COLO668 (cell line): ENCODE results near the gene CYSLTR2.
"Not testable (repeated sequence)": the region's sequence is repeated elsewhere in the genome, so short reads cannot be mapped to it uniquely, and the experiment has no call there.

ENCODE experiments used
- DNase-seq: peaks from one replicate; lab custom pipeline; 2025; ENCODE audit not compliant: unreplicated experiment; lab: John Stamatoyannopoulos, UW

CYSLTR2 gene

DNA sequence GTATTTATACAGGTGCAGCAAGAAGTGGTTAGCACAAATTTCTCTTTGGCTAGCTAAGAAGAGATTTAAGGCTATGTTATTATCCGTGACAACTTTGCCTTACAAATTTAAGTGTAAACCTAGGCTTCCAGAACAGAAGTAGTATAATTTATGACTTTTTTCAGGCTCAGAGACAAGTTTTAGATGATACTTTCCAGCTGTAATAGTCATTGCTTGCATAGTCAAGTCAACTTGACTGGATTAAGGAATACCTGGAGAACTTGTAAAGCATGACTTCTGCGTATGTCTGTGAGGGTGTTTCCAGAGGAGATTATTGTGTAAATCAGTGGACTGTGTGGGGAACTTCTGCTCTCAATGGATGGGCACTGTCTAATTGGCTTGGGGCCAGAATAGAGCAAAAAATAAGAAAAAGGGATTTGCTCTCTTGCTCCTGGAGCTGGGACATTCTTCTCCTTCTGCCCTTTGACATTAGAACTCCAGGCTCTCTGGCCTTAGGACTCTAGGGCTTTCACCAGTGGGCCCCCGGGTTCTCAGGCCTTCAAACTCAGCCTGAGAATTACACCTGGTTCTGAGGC is 33.0 kb downstream of the CYSLTR2 start:
- DNase-seq = no peak

- no peak for DNase-seq
Observed at GRCh38 chr13:48687249-48687648, 33.5 kb downstream of the CYSLTR2 start.

DNA sequence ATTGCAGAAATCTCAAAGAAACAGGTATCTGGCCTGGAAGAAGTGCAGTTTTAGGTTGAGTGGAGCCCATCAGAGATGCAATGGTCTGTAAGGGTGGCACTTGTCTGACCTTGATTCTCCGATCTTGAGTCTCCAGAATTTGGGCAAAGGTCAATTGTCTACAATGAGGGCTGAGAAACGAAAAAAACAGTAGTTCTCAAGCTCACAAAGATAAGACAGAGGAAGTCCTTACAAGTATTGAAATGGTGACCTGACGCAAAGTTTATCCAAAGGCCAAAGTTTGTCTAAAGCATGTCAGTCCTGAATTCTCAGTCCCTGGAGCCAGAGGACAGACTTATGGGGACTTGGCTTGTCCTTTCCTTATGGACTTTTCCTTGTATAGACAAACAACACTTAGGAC is 40.3 kb downstream of the CYSLTR2 start:
- no peak for DNase-seq

DNA sequence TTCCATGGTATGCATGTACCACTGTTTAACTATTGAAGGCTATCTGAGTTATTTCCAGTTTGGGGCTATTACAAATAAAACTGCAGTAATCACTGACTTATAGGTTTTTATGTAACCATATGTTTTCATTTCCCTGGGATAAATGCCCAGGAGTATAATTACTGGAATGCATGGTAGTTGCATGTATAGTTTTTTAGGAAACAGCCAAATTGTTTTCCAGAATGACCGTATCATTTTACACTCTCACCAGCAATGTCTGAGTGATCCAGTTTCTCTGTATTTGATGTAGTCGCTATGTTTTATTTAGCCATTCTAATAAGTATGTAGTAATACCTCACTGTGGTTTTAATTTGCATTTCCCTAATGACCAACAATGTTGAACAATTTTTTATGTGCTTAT is 42.0 kb downstream of the CYSLTR2 start:
- no peak for DNase-seq

DNA sequence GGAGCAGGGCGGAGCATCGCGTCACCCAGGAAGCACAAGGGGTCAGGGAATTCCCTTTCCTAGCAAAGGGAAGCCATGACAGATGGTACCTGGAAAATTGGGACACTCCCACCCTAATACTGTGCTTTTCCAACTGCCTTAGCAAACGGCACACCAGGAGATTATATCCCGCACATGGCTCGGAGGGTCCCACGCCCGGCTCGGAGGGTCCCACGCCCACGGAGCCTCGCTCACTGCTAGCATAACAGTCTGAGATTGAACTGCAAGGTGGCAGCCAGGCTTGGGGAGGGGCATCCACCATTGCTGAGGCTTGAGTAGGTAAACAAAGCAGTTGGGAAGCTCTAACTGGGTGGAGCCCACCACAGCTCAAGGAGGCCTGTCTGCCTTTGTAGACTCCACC is 42.9 kb downstream of the CYSLTR2 start:
- DNase-seq = not testable (repeated sequence)

DNA sequence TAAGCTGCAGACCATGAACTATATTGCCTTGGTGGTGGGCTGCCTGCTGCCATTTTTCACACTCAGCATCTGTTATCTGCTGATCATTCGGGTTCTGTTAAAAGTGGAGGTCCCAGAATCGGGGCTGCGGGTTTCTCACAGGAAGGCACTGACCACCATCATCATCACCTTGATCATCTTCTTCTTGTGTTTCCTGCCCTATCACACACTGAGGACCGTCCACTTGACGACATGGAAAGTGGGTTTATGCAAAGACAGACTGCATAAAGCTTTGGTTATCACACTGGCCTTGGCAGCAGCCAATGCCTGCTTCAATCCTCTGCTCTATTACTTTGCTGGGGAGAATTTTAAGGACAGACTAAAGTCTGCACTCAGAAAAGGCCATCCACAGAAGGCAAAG is 53.7 kb downstream of the CYSLTR2 start:
- DNase-seq = no peak

DNA sequence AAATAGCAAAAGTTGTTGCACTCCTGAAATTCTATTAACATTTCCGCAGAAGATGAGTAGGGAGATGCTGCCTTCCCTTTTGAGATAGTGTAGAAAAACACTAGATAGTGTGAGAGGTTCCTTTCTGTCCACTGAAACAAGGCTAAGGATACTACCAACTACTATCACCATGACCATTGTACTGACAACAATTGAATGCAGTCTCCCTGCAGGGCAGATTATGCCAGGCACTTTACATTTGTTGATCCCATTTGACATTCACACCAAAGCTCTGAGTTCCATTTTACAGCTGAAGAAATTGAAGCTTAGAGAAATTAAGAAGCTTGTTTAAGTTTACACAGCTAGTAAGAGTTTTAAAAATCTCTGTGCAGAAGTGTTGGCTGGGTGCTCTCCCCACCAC is 55.0 kb downstream of the CYSLTR2 start:
- DNase-seq = no peak

DNA sequence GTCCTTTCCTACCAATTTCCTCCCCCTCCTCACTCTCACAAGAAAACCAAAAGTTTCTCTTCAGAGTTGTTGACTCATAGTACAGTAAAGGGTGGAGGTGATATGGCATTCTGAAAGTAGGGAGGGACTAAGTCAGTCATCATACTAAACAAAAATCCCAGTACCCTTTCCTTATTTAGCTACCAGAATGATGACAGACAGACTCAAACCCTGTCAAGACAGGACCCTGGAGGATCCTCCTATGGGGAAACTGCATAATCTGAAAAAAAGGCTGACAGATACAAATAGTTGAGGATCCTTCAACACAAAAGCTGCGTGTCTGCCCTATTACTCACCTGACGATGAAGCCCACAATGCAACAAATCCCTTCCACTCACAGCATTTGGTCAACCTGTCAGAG is 55.5 kb downstream of the CYSLTR2 start:
- DNase-seq = no peak

- DNase-seq = no peak
Observed at GRCh38 chr13:48710160-48710559, 56.4 kb downstream of the CYSLTR2 start.

DNA sequence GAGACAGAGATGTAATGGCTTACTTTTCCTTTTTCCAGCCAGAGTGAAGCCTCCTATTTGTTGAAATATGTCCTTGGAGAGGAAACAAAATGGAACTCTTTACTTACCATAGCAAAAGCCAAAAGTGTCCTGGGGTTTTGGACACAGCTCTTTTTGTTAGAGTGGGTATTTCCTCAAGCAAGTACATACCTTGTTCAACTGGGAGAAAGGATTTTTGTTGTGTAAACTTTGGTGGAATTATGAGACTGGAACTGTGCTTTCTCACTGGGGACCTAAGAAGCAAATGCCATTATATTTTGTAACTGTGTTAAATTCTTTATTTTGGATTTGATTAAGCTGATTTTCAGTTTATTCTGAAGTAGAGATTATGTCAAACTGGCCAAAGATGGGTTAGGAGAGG is 58.4 kb downstream of the CYSLTR2 start:
- no peak for DNase-seq

DNA sequence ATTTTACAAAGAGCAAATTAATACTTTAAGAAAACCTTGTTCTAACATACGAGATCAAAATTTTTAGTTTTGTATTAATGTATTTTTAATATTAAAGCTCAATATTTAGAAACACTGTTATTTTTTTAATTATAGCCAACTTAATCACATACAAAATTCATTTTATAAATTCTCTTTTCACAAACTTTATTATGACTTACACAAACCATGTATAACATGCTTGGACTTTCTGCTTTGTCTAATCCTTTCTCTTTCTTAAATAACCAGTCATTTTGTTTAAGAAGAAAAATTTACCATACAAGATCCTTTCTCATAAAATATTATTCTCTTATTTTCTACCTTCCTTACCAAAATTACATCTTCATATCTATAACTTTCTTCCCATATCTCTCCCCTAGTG is 62.2 kb downstream of the CYSLTR2 start:
- DNase-seq = no peak

GRCh38 chr13:48720621-48721020 is 66.9 kb downstream of the CYSLTR2 start:
- no peak for DNase-seq

DNA sequence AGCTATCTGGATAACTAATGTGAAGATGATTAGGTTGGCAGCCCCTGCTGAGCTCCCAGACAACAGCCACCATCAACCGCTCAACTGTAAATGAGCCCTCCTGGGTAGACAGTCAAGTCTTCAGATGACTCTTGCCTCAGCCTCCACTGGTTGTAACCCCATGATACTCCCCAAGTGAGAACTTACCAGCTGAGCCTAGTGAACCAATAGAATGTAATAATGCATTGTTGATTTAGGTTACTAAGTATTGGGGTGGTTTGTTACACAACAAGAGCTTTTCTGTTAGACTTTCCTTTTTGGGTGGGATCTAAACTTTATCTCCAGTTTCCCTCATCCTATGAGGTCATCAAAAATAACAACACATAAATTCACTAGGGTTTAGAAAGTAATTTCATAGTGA is 69.4 kb downstream of the CYSLTR2 start:
- DNase-seq = no peak

- no peak for DNase-seq
Observed at GRCh38 chr13:48725271-48725670, 71.5 kb downstream of the CYSLTR2 start.

DNA sequence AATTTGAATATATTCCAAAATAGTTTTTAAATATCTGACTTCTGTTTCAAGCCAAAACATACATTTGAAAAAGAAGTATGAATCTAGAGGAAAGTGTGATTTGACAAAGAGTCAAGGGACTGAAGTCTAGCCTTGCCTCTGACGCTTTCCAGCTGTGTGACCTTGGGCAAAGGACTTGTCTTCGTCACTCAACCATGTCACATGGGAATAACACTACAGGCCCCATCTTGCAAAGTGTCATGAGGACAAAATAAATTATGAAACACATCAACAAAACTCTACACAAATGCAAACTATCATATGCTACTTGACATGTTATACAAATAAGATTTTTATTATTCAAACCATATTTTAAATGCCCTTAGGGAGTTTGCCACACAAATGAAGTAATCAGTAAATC is 73.0 kb downstream of the CYSLTR2 start:
- no peak for DNase-seq

DNA sequence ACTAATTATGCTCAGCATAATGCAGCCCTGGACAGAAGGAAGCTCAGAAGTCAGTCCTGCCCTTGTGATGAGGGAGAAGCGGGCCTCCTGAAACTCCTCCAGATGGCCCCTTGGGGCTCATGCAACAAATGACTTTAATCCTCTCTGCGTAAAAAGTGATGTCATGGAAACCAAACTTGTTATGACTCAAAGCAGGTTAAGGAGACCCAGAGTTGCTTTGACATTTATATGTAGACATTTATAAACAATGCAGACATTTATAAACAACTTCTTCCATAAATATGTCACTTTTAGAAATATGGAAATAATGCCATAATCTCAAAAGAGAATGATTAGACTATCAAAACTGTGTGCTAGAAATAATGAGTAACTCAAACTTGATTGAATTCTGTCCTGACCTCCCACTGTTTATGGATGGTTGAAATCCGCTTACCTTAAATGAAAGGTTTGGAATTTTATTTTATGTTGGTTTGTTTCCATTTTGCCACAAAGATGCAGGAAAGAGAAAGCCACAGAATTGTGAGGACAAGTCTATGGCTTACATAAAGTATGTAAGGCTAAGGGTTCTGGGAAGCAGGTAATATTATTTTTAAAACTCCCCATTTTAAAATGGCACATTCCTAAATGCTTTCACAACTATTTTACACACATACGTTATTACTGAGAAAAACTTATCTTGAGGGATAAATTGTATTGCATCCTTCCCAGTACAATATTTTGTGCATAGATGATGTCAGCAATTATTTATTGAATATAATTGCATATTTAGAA is 73.7 kb downstream of the CYSLTR2 start:
- DNase-seq = no peak

GRCh38 chr13:48728226-48728625 is 74.5 kb downstream of the CYSLTR2 start:
- no peak for DNase-seq

DNA sequence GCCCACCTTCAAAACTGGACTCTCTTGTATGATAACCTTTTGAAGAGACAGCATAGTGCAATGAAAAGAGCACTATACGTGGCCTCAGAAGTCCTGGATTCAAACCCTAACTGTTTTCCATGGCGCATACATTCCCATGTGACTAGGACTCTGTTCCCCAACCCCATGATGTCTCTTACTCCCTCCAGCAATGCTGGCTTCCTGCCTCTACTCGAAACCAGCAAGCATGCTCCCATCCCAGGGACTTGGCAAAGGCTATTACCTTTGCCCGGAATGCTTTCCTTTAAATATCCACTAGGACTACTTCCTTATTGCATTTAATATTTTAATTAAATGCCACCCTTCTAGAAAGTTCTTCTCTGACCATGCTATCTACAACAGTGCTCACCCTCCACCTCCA is 75.1 kb downstream of the CYSLTR2 start:
- no peak for DNase-seq

DNA sequence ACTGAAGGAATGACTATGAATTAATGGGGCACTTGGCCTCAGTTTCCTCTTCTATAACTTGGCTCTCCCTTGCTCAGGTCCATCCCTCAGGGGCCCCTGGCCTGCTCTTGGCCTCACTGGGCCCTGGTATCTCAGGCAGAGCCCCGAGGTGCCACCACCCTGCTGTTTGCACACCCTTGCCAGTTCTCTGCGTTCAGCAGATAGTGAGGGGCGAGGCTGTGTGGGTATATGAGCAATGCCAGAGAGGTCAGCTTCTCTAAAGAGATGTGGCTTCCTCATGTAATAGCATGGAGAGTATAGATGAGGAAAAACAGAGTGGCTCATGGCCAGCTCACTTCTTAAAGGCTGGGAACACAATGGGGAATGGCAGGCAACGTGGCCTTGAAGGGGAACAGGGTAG is 76.1 kb downstream of the CYSLTR2 start:
- DNase-seq = no peak

DNA sequence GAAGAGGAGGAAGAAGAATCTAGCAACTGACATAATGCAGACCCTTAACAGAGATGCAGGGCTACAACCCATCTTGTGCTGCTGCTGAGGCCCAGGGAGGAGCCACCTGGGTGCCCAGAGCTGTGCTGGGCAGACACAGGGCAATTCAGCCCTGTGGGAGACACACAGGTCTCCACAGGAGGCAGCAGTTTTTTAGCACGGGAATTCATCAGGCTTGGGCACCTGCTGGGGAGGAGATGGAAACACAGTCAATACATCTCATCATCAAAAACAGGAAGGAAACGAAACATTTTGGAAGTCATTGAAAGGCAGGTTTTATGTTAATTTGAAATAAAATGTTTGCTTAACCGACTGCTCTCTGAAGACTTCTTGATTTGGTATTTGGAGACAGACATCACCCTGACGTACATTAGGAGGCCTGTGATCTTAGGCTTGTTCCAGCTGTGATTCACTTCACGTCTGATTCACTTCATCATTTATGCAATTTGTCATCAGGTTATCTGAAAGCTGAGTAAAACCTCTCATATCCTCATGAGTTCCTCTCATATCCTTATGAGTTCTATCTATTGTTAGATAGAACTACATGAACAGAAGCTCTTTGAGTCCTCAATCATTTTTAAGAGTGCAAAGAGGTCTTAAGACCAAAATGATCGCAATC is 77.4 kb downstream of the CYSLTR2 start:
- DNase-seq = no peak

DNA sequence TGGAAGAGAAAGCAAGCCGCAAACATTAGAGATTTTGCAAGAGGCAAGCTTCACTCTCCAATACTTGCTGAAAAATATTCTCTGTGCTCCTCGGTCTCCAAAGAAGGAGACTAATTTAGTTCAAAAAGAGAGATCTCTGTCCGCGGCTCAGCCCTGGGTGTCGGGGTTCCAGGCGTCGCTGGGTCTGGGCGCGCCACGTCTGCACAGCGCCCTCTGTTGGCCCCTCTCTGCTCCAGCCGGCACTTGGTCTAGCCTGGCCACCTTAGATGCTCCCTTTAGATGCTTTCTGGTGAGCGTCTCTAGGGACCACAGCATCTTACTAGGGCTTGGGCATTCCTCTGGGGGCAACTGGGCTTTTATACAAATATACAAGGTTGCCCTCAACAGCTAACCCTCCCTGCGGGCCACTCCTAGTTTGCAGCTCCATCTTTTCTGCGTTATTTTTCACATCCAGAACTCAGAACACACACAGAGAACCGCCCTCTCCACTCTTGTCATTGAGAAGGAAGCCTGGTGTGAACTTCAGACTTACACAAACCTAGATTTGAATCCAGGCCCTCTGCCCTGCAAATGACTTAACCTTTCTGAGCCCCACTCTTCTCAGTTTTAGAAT is 78.3 kb downstream of the CYSLTR2 start:
- DNase-seq = peak; percentile 62

DNA sequence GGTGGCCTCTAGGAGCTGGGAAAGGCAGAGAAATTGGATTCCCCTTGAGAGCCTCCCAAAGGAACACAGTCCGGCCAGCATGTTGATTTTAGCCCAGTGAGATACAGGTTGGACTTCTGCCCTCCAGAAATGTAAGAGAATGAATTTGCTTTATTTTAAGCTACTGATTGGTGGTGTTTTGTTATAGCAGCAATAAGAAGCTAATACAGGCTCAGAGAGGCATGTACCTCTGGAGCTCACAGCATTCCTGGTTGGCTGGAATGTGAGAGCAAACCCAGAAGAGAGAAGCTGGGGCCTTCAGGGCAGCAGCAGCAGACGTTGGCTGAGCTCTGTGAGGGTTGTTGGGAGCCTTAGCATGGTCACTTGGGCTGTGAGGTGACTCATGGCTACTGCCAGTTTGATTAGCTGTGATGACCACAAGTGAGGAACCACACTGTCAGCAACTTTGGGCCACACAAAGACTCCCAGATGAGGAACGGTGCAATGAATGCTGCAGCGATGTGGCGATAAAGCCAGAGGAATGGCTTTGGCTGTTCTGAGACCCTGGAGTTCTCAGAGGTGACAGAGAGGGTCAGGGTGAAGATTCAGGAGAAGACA is 80.1 kb downstream of the CYSLTR2 start:
- no peak for DNase-seq
